GM21786 (cell line): ENCODE data around the gene CCDC127.
"Not testable (repeated sequence)": the region's sequence is repeated elsewhere in the genome, so short reads cannot be mapped to it uniquely, and the experiment has no call there.

Experiments used
- ATAC-seq: cut with Tn5 transposase; IDR thresholded peaks from one replicate; pipeline ENCODE4 v1.9.1; 2021; ENCODE audit not compliant: unreplicated experiment

The CCDC127 gene

GRCh38 chr5:174876-175465 lies 43.0 kb downstream of the CCDC127 start:
- ATAC-seq = no peak

DNA sequence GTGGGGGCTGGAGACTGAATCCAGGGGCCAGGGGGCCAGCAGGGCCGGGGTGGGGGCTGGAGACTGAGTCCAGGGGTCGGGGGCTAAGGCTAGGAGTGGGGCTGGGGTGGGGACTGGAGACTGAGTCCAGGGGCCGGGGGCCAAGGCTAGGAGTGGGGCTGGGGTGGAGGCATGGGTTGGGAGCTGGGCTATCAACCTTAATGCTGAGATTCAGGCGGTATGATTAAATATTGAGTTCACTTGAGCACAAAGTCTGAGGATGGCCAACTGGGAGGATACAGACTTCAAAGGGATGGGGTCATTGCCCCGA lies 43.7 kb downstream of the CCDC127 start:
- no peak for ATAC-seq

- ATAC-seq = no peak
These were observed 44.3 kb downstream of the CCDC127 start for GRCh38 chr5:173392-174290.

GRCh38 chr5:172841-173251 lies 45.1 kb downstream of the CCDC127 start:
- ATAC-seq = no peak

DNA sequence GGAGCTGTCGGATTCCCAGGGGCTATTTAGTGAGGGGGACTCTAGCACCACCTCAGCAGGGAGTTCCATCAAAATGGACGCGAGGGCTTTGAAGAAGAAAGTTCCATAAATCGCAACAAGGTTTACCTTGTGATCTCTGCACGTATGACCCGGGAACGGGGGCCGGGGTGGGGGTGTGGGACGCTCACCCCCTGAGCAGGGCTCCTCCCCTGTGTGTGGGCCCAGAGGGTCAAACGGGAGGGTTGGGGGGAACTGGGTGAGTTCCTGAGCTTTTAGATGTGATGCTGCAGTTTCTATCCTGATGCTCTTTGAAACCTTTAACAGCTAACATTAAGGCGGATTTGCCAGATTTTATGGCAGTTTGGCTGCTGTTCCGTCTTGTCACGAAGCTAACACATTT lies 45.5 kb downstream of the CCDC127 start:
- ATAC-seq = no peak

DNA sequence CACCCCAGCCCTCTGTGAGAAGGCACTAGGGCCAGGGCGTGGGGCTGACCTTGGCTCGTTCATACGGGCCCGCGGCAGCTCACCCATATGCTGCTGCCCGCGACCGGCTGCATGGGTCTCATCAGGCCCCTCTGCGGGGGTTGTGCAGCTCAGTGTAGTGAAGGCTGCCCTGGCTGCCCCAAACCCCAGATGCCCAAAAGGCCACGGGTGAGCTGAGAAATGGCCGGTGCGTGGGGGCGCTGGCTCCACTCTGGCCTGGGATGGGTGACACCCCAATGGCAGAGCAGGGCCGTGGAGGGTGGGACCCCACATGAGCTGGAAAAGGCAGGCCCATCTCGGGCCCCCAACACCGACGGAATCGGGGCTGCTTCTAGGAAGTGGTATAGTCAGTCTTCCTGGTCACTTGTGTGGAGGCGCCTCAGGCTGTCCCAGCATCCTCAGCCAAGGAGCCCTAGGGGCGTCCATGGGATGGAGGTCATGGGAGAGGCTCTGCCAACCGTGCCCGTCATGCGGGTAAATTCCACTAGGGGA lies 46.1 kb downstream of the CCDC127 start:
- ATAC-seq = no peak

- no peak for ATAC-seq
These were observed 46.8 kb downstream of the CCDC127 start for GRCh38 chr5:170971-171800.

DNA sequence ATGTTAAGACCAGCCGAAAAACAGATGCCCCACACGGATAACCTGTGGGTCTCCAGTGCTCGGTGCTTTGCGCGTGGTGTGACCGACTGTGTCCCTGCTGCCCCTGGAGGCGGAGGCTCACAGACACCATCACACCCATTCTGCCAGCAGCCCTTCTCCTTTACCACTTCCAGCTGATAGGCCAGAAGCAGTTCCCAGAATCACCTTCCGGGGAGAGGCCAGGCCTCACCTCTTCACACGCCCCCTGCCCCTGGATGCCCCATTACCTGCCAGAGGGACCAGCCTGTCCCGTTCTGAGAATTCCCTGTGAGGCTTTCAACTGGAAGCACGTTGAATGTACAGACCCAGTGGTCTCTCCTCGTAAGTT lies 48.2 kb downstream of the CCDC127 start:
- ATAC-seq = no peak

GRCh38 chr5:169071-169727 lies 48.8 kb downstream of the CCDC127 start:
- ATAC-seq = no peak

GRCh38 chr5:167982-168660 lies 49.8 kb downstream of the CCDC127 start:
- ATAC-seq = no peak

DNA sequence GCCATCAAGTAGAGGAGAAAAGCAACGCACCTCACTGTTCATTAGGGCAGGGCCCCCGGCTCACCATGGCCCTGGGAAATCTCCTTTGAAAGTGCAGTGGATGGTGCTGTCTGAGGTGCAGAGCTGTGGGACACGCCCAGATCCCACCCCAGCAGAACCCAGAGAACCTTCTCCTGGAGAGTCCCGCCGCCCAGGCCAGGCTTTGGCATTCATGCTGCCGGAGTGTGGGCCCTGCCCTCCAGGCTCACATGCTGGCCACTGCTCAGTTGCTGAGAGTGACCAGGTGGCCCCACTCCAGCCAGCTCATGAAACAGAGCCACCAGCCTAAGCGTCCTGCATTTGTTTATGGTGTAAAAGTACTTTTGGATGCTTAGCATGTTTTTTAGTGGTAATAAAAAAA lies 50.4 kb downstream of the CCDC127 start:
- no peak for ATAC-seq

- ATAC-seq = no peak
These were observed 51.2 kb downstream of the CCDC127 start for GRCh38 chr5:166441-167372.

GRCh38 chr5:164783-165182 lies 53.2 kb downstream of the CCDC127 start:
- not testable (repeated sequence) for ATAC-seq

GRCh38 chr5:164244-164643 lies 53.7 kb downstream of the CCDC127 start:
- no peak for ATAC-seq

DNA sequence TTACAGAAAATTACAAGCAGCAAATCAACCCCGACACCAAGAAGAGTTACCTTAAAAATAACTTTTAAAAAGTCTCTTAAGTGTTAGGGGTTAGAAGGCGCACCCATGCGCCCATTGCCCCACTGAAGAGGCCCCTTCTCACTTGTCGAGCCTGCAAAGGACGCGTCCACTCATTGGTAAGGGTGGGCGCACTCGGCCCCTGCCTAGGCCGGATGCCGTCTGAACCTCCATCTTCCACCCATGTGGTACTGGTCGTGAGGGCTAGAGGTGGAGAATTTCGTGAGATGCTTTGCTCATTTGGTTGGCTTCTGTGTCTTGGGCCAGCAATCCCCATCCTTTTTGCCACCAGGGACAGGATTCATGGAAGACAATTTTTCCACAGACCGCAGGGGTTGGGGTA lies 54.1 kb downstream of the CCDC127 start:
- no peak for ATAC-seq

DNA sequence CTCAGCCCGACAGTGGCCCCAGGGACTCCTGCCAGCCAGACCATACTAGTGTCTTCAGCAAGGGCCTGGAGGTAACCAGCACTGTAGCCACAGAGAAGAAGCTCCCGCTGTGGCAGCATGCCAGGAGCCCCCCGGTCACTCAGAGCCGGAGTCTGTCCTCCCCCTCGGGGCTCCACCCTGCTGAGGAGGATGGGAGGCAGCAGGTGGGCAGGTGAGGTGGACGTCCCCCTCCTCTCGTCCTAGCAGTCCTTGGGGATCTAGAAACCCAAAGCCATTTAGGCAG lies 54.7 kb downstream of the CCDC127 start:
- ATAC-seq = no peak

- no peak for ATAC-seq
These were observed 55.2 kb downstream of the CCDC127 start for GRCh38 chr5:162565-163337.

DNA sequence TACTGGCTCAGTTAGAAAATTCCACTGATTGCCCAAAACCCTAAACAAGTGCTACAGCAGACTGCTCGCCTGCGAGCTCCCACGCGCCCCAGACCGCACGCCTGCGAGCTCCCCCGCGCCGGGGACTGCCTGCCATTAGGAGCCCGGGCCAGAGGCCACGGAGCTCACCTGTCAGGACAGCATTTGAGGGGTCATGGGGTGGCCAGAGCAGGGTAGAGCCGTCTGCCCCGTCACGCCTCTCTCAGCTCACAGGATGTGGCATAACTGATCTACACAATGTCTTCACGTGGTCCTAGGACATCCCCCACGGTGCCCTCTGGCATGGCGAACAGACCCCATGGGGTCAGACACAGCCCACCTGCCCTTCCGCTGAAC lies 55.8 kb downstream of the CCDC127 start:
- ATAC-seq = no peak

- no peak for ATAC-seq
These were observed 56.2 kb downstream of the CCDC127 start for GRCh38 chr5:161803-162110.
